IPS-11a (cell line): Measurements from ENCODE around the gene KIF3C.
"Not testable (repeated sequence)": the region's sequence is repeated elsewhere in the genome, so short reads cannot be mapped to it uniquely, and the experiment has no call there.

ENCODE experiments used
- H3K4me3 ChIP-seq: one replicate; pipeline ENCODE4 v1.5.1; 2013; ENCODE audit warnings: low read depth, low read length, control low read depth

The KIF3C gene

GRCh38 chr2:25920786-25921415 lies 61.4 kb downstream of the KIF3C start:
- H3K4me3 ChIP-seq: no peak overlapping the region

GRCh38 chr2:25920336-25920735 lies 62.0 kb downstream of the KIF3C start:
- H3K4me3 ChIP-seq: no peak overlapping the region

GRCh38 chr2:25917832-25918231 lies 64.5 kb downstream of the KIF3C start:
- no peak overlapping the region for H3K4me3 ChIP-seq

- H3K4me3 ChIP-seq: not testable (repeated sequence)
Observed at GRCh38 chr2:25917411-25917810, 64.9 kb downstream of the KIF3C start.

- H3K4me3 ChIP-seq: not testable (repeated sequence)
Observed at GRCh38 chr2:25915944-25916772, 66.1 kb downstream of the KIF3C start.

GRCh38 chr2:25915411-25915810 lies 66.9 kb downstream of the KIF3C start:
- H3K4me3 ChIP-seq: not testable (repeated sequence)

GRCh38 chr2:25913696-25913973 lies 68.7 kb downstream of the KIF3C start:
- not testable (repeated sequence) for H3K4me3 ChIP-seq

- no peak overlapping the region for H3K4me3 ChIP-seq
Observed at GRCh38 chr2:25912851-25913695, 69.2 kb downstream of the KIF3C start.

GRCh38 chr2:25909574-25909973 lies 72.7 kb downstream of the KIF3C start:
- not testable (repeated sequence) for H3K4me3 ChIP-seq

GRCh38 chr2:25905126-25905525 lies 77.2 kb downstream of the KIF3C start:
- H3K4me3 ChIP-seq: no peak overlapping the region

- H3K4me3 ChIP-seq: no peak overlapping the region
Observed at GRCh38 chr2:25903216-25903776, 79.0 kb downstream of the KIF3C start.

- H3K4me3 ChIP-seq: no peak overlapping the region
Observed at GRCh38 chr2:25899404-25899970, 82.8 kb downstream of the KIF3C start.

- H3K4me3 ChIP-seq: no peak overlapping the region
Observed at GRCh38 chr2:25897506-25897905, 84.8 kb downstream of the KIF3C start.

GRCh38 chr2:25896308-25896707 lies 86.0 kb downstream of the KIF3C start:
- H3K4me3 ChIP-seq: not testable (repeated sequence)

- H3K4me3 ChIP-seq: no peak overlapping the region
Observed at GRCh38 chr2:25895610-25896009, 86.7 kb downstream of the KIF3C start.

GRCh38 chr2:25895018-25895417 lies 87.3 kb downstream of the KIF3C start:
- no peak overlapping the region for H3K4me3 ChIP-seq

- no peak overlapping the region for H3K4me3 ChIP-seq
Observed at GRCh38 chr2:25894135-25894830, 88.0 kb downstream of the KIF3C start.

GRCh38 chr2:25891672-25892071 lies 90.6 kb downstream of the KIF3C start:
- H3K4me3 ChIP-seq: no peak overlapping the region

- H3K4me3 ChIP-seq: no peak overlapping the region
Observed at GRCh38 chr2:25887624-25888242, 94.6 kb downstream of the KIF3C start.

GRCh38 chr2:25885933-25886332 lies 96.4 kb downstream of the KIF3C start:
- H3K4me3 ChIP-seq: no peak overlapping the region
